ENCODE results near the gene SLC31A1. TPM values are rescaled to one million over a fixed set of nuclear protein-coding genes. Genes with fewer than 3 reads are reported as not detected.
A peak's percentile ranks its signal among the peaks of the same experiment; 100 is the strongest.

Gene SLC31A1
- total and polyA plus RNA-seq, 2 of the 13 experiments (the other 11 are each of a cell fraction or from before 2014, with no cell fraction given) = 62.9 to 70.0 TPM

- no peak; the same call in 1 of the 2 replicates for TF ChIP-seq ZZZ3 (CRISPR knock-in tag; IDR thresholded peaks at IDR 0.05; ENCODE audit: borderline replicate concordance)
- TF ChIP-seq ATF1 (CRISPR knock-in tag; IDR thresholded peaks at IDR 0.05) = peak; percentile 84
- no peak for TF ChIP-seq ZNF205 (CRISPR knock-in tag; IDR thresholded peaks at IDR 0.05)
- peak; percentile 69 for TF ChIP-seq SP5 (CRISPR knock-in tag; IDR thresholded peaks at IDR 0.05; ENCODE audit: borderline replicate concordance, low read depth)
- no peak; the same call in 1 of the 2 replicates for TF ChIP-seq CEBPG (CRISPR knock-in tag; IDR thresholded peaks at IDR 0.05)
- TF ChIP-seq ZNF10 (CRISPR knock-in tag; IDR thresholded peaks at IDR 0.05; ENCODE audit: borderline replicate concordance, low read depth) = no peak
- TF ChIP-seq POLR2AphosphoS5 (IDR thresholded peaks at IDR 0.05; ENCODE audit: low read depth, low read length) = peak; percentile 88
- TF ChIP-seq ZNF512B (CRISPR knock-in tag; IDR thresholded peaks at IDR 0.05; ENCODE audit: borderline replicate concordance) = no peak
- TF ChIP-seq ZNF12 (CRISPR knock-in tag; IDR thresholded peaks at IDR 0.05) = peak; percentile 59; the same call in 1 of the 2 replicates
- TF ChIP-seq GLI4 (CRISPR knock-in tag; IDR thresholded peaks at IDR 0.05; ENCODE audit: borderline replicate concordance) = 0 out of 2 replicates have a peak, but pooled peaks have one; percentile 18
- TF ChIP-seq KLF13 (CRISPR knock-in tag; IDR thresholded peaks at IDR 0.05) = no peak
- TF ChIP-seq RFXANK (CRISPR knock-in tag; IDR thresholded peaks at IDR 0.05) = 0 out of 2 replicates have a peak, but pooled peaks have one; percentile 45
- TF ChIP-seq, protein P1, sequence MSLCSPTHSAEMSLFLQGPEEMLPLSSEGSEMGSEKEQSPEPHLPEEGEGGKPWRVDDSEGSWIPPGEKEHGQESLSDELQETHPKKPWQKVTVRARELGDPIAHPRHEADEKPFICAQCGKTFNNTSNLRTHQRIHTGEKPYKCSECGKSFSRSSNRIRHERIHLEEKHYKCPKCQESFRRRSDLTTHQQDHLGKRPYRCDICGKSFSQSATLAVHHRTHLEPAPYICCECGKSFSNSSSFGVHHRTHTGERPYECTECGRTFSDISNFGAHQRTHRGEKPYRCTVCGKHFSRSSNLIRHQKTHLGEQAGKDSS (CRISPR knock-in tag; IDR thresholded peaks at IDR 0.05; ENCODE audit: borderline replicate concordance, low read depth) = 0 out of 2 replicates have a peak, but pooled peaks have one; percentile 49
- no peak for TF ChIP-seq MEIS2 (CRISPR knock-in tag; IDR thresholded peaks at IDR 0.05)
- peak; percentile 65 for TF ChIP-seq ZNF407 (CRISPR knock-in tag; IDR thresholded peaks at IDR 0.05; ENCODE audit: not compliant biosample characterization)
- no peak; the same call in 1 of the 2 replicates for TF ChIP-seq ZNF256 (CRISPR knock-in tag; conservative IDR thresholded peaks at IDR 0.05)
- no peak for TF ChIP-seq HMG20B (CRISPR knock-in tag; conservative IDR thresholded peaks at IDR 0.05)
- no peak for TF ChIP-seq HOXA9 (CRISPR knock-in tag; IDR thresholded peaks at IDR 0.05; ENCODE audit: borderline replicate concordance)
Observed at GRCh38 chr9:113221003-113221799, at the start of gene SLC31A1, which contains the start of gene FKBP15 (continued).

All from HepG2 (cell line).